Thoracic aorta (tissue), 2 donors: ENCODE results near the gene SUSD6. TPM values are rescaled to one million over a fixed set of nuclear protein-coding genes. Genes with fewer than 3 reads are reported as not detected.
"Not testable (repeated sequence)": the region's sequence is repeated elsewhere in the genome, so short reads cannot be mapped to it uniquely, and the experiment has no call there.

Experiments used
- ATAC-seq: fragments of 150-250 bp; one replicate; pipeline ENCODE4 v1.8.0; 2017; ENCODE audit warnings: low read depth; ENCODE audit not compliant: insufficient number of reproducible peaks, low FRiP score
- DNase-seq: peaks from one replicate; pipeline ENCODE4 v3.0.0-alpha.2; 2020; ENCODE audit warnings: low spot score
- H3K27ac ChIP-seq, 2 donors: fragments of 200-600 bp; sonication (generic); 1 replicate in 1 of 2; 2 replicates in 1 of 2; pipeline ENCODE4 v1.5.1; 2016; ENCODE audit warnings: mild to moderate bottlenecking in 2 of 2, moderate library complexity in 2 of 2
- H3K27me3 ChIP-seq: fragments of 200-600 bp; sonication (generic); replicated peaks from 2 replicates; pipeline ENCODE4 v1.6.0; 2016; ENCODE audit warnings: mild to moderate bottlenecking; ENCODE audit not compliant: insufficient read depth
- H3K36me3 ChIP-seq: fragments of 200-600 bp; sonication (generic); one replicate; pipeline ENCODE4 v1.5.1; 2016
- H3K4me1 ChIP-seq, 2 donors: fragments of 200-600 bp; sonication (generic); 1 replicate in 1 of 2; 2 replicates in 1 of 2; pipeline versions ENCODE4 v1.5.1 to v1.6.0; 2016; ENCODE audit warnings: low read depth in 2 of 2, mild to moderate bottlenecking in 1 of 2; ENCODE audit not compliant: control insufficient read depth in 1 of 2
- H3K4me3 ChIP-seq: fragments of 200-600 bp; sonication (generic); 2 replicates; pipeline ENCODE4 v1.5.1; 2016; ENCODE audit warnings: mild to moderate bottlenecking
- H3K9me3 ChIP-seq: fragments of 200-600 bp; sonication (generic); 2 replicates; pipeline ENCODE4 v1.5.1; 2016
- total RNA-seq, 2 donors: library from RNA; depleted of rRNA; stranded (reverse); fragments of >200 nt; gene quantifications; one replicate each; pipeline versions ENCODE4 v1.1.0 to v1.2.3, GENCODE V29; 2016
- TF ChIP-seq, protein P1 (sequence below): fragments of 200-600 bp; sonication (generic); IDR thresholded peaks from one replicate; pipeline ENCODE4 v1.5.1; 2019; ENCODE audit warnings: antibody characterized with exemption

Gene SUSD6
- total RNA-seq, 2 donors from 2014 or later = 51.7 to 80.1 TPM

DNA sequence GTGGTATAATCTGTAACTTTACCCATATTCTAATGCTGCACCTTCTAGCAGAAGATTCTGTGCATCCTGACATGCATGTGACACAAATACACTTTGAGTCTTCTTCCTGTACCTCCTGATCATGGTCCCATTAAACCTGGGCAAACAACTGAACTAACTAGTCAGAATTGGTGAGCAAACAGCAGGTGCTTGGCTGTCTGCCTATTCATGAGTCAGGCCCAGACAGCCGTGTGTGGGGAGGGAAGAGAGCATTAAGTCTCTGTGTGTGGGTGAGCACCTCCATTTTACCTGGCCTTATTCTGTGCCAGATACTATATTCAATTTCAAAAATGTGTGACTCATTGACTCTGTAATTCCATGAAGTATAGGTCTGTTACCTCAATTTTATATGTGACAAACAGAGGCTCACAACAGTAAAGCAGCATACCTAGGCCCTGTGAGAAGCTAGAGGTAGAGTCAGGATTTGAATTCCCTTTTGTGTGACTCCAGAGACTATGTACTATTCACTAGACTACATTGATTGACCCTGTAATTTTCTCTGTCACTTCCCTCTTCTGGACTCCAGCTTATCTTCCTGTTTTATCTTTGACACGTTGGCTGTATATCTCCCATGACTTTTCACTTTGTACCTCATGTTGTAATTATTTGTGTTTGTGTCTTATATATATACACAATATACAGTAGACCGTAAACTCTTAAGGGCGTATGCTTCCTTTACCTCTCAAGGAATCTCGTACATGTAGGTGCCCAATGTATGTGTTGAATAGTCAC, 32.2 kb downstream of the SUSD6 start:
- H3K27ac ChIP-seq = no peak overlapping the region
- no peak overlapping the region for H3K4me3 ChIP-seq
- H3K36me3 ChIP-seq = no peaks in the 10 kb centered on the region
- H3K4me1 ChIP-seq = peaks cover 32 to 48% of the 10 kb centered on the region in 2 donors
- no peaks in the 10 kb centered on the region for H3K9me3 ChIP-seq
- TF ChIP-seq, protein P1, sequence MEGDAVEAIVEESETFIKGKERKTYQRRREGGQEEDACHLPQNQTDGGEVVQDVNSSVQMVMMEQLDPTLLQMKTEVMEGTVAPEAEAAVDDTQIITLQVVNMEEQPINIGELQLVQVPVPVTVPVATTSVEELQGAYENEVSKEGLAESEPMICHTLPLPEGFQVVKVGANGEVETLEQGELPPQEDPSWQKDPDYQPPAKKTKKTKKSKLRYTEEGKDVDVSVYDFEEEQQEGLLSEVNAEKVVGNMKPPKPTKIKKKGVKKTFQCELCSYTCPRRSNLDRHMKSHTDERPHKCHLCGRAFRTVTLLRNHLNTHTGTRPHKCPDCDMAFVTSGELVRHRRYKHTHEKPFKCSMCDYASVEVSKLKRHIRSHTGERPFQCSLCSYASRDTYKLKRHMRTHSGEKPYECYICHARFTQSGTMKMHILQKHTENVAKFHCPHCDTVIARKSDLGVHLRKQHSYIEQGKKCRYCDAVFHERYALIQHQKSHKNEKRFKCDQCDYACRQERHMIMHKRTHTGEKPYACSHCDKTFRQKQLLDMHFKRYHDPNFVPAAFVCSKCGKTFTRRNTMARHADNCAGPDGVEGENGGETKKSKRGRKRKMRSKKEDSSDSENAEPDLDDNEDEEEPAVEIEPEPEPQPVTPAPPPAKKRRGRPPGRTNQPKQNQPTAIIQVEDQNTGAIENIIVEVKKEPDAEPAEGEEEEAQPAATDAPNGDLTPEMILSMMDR = no peak
- ATAC-seq = no peak
- DNase-seq = no peak
- no peaks in the 10 kb centered on the region for H3K27me3 ChIP-seq

DNA sequence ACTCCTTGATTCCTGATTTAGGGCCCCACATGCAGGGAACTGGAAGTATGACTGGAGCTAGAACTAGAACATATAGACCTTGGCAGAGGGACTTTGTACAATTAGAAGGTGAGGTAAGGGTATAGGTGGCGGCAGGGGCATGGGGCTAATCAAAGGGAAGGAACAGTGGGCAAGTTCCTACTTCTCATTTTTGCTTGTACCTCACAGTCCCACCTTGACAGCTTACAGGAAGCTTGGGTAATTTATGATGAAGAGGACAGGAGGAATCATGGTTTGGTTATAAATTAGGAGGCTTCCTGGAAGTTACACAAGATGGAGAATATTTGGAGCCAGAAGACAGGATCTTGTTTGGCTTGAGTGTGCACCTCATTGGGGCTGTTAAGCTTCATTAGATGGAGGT, 33.4 kb downstream of the SUSD6 start:
- H3K4me3 ChIP-seq = no peak overlapping the region
- H3K4me1 ChIP-seq = peaks cover 37 to 48% of the 10 kb centered on the region in 2 donors
- H3K36me3 ChIP-seq = no peaks in the 10 kb centered on the region
- no peak for ATAC-seq
- TF ChIP-seq, protein P1 = no peak
- no peak overlapping the region for H3K27ac ChIP-seq
- H3K9me3 ChIP-seq = no peaks in the 10 kb centered on the region
- no peak for DNase-seq
- no peaks in the 10 kb centered on the region for H3K27me3 ChIP-seq

DNA sequence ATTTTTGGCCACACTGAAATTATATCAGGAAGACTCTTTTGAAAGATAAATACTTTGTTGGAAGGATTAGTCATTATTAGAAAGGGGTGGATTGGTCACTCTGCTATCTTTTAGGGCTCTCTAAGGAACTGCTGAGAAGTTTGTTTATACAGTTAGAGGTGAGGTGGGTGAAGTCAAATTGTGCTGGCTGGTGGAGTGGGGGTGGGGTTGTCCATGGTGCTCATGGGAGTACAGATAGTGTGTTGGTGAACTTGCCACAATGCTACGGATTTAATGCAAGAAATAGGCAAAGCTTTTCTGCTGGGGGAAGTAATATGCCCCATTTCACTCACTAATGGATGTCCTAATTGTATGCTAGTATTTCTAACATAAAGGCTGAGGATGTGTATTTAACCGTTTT, 35.8 kb downstream of the SUSD6 start:
- no peak overlapping the region for H3K27ac ChIP-seq
- peaks cover 61 to 71% of the 10 kb centered on the region in 2 donors for H3K4me1 ChIP-seq

GRCh38 chr14:69647642-69648041, 36.2 kb downstream of the SUSD6 start:
- ATAC-seq, H3K9me3 ChIP-seq, H3K4me3 ChIP-seq, H3K27me3 ChIP-seq, H3K36me3 ChIP-seq, DNase-seq: not testable (repeated sequence)
- H3K27ac ChIP-seq = peak overlapping the region in 1 of 2 donors; percentile 75
- H3K4me1 ChIP-seq = peaks cover 66 to 75% of the 10 kb centered on the region in 2 donors

More for the DNA sequence above, 35.8 kb downstream of the SUSD6 start:
- Histone ChIP-seq H3K4me3 (no peak overlapping the region), H3K27me3 (no peaks in the 10 kb centered on the region), H3K9me3 (no peaks in the 10 kb centered on the region), H3K36me3 (no peaks in the 10 kb centered on the region)
- ATAC-seq (no peak), DNase-seq (no peak)
- TF ChIP-seq, protein P1 = no peak

DNA sequence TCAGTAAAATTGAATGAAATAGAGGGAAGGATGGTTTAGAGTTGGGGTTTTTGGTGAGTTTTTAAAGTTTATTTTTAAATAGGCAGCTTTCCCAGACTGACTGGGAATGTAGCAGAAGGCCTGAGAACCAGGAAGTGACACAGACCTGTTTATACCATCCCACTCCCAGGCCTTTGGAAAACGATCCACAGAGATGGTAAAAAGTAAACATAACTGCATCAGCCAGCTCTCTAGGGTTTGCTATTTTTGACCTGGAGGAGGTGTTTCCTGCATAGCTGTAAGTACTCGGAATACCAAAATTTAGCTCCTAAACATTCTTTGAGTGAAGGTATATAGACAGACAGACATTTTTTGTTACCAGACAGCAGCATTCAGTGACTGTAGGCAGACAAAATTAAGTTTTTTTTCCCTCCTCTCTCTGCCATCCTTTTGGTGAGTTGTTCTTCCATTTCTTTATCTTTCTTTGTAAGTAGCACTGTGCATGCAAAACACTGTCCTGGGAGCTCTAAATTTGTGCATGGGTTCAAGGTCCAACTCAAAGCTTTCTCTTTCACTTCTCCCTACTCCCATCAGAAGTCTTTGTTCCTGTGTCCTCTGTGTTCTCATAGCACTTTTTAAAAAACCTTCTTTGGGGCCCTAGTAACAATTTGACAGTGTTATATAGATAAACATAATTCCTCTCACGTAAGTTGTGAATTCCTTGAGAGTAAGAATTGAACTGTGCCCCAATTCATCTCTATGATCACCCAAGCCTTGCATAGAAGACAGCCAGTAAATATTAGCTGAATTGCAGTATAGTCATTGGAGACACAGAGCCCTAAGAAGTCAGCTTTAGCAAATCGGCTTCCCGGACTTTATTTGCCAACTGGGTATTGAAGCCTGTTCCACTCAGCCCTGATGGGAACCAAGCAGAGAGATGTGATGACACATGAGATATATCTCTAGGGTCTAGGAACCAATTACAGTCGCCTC, 37.4 kb downstream of the SUSD6 start:
- TF ChIP-seq, protein P1 = no peak
- no peak for ATAC-seq
- no peak for DNase-seq
- peaks cover 62 to 75% of the 10 kb centered on the region in 2 donors for H3K4me1 ChIP-seq
- peak overlapping the region; percentile 68 to 75 for H3K27ac ChIP-seq
- H3K4me3 ChIP-seq = peak overlapping the region; percentile 44
- no peaks in the 10 kb centered on the region for H3K36me3 ChIP-seq
- H3K27me3 ChIP-seq = no peaks in the 10 kb centered on the region
- no peaks in the 10 kb centered on the region for H3K9me3 ChIP-seq
